RWPE1 (cell line): ENCODE data around the gene CRACR2B.

Experiments used
- CTCF ChIA-PET: fragments of 350-600 bp; sonication (Branson Sonifier 250); formaldehyde crosslinking; extraction: SDS; loops from one replicate; lab custom pipeline; 2021; lab: Yijun Ruan, JAX
- POLR2A ChIA-PET: fragments of 400-600 bp; formaldehyde crosslinking; extraction: SDS; loops from one replicate; lab custom pipeline; 2020; ENCODE audit warnings: antibody characterized with exemption; ENCODE audit not compliant: low non-redundant PET; lab: Yijun Ruan, JAX
- DNase-seq: peaks from one replicate; pipeline ENCODE4 v3.0.0; 2012; ENCODE audit warnings: low spot score
- H3K27ac ChIP-seq: fragments of 450-650 bp; 2 replicates; pipeline ENCODE4 v1.5.1; 2017
- TF ChIP-seq, protein P1 (sequence below): fragments of 450-650 bp; conservative IDR thresholded peaks from 2 replicates; pipeline ENCODE4 v1.5.1; 2017; ENCODE audit warnings: low read depth, mild to moderate bottlenecking

CRACR2B gene

DNA sequence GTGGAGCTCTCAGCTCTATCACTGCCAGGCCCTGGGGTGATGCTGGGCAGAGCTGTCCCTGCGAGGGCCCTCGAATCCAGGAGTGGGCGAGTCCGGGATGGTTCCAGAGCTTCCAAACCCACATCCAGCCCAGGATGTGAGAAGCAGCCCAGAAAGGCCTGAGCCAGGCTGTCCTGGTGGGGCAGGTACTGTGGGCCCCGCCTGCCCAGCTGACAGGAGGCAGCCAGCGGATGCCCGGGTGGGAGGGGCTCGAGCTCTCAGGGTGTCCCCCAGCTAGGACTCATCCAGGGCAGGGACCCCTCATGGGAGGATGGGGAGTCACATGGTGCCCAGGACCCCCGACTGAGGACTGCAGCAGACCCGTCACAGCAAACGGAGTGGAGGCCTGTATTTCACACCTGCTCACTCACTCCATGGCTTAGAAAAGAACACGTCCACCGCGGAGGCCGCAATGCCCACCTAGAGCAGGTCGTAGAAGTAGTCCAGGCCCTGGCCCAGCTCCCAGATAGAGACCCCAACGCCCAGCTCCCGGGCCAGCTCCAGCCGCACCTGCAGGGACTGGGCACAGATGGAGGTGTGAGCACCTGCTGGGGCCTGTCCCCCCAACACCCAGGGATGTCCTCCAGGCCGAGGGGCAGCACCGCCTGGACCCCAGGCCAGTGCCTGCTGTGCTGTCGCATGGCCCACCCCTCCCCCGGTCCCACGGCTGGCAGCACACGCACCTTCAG lies 41.8 kb downstream of the CRACR2B start:
- POLR2A ChIA-PET: interaction anchor here (1.0 kb wide), 1 partner anchor 26 kb away, joined by 3 read pairs; no protein-coding TSS in a partner anchor
- peak overlapping the region; percentile 74 for H3K27ac ChIP-seq
- no peak for DNase-seq
- TF ChIP-seq, protein P1, sequence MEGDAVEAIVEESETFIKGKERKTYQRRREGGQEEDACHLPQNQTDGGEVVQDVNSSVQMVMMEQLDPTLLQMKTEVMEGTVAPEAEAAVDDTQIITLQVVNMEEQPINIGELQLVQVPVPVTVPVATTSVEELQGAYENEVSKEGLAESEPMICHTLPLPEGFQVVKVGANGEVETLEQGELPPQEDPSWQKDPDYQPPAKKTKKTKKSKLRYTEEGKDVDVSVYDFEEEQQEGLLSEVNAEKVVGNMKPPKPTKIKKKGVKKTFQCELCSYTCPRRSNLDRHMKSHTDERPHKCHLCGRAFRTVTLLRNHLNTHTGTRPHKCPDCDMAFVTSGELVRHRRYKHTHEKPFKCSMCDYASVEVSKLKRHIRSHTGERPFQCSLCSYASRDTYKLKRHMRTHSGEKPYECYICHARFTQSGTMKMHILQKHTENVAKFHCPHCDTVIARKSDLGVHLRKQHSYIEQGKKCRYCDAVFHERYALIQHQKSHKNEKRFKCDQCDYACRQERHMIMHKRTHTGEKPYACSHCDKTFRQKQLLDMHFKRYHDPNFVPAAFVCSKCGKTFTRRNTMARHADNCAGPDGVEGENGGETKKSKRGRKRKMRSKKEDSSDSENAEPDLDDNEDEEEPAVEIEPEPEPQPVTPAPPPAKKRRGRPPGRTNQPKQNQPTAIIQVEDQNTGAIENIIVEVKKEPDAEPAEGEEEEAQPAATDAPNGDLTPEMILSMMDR: no peak
- CTCF ChIA-PET: interaction anchor here (0.9 kb wide), 2 partner anchors 21 to 26 kb away, joined by 3 to 5 read pairs; no protein-coding TSS in a partner anchor

DNA sequence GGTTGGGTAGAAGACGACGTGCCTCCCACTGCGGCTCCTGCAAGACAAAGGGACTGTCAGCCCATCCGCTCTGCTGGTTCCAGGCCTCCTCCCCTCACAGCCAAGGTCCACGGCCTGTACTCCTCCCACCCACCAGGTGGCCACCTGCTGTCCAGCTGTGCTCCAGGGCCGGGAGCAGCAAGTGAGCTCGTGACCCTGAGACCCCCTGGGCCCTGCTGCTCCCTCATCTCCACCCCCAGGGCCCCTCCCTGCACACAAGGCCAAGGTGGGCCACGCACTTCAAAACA lies 42.4 kb downstream of the CRACR2B start:
- peak overlapping the region; percentile 74; the same call in 1 of the 2 replicates for H3K27ac ChIP-seq
- TF ChIP-seq, protein P1: no peak
- DNase-seq: no peak
- ChIA-PET CTCF (interaction anchor here (0.9 kb wide), 1 partner anchor 22 kb away, joined by 5 read pairs; no protein-coding TSS in a partner anchor), POLR2A (no interaction called here)

DNA sequence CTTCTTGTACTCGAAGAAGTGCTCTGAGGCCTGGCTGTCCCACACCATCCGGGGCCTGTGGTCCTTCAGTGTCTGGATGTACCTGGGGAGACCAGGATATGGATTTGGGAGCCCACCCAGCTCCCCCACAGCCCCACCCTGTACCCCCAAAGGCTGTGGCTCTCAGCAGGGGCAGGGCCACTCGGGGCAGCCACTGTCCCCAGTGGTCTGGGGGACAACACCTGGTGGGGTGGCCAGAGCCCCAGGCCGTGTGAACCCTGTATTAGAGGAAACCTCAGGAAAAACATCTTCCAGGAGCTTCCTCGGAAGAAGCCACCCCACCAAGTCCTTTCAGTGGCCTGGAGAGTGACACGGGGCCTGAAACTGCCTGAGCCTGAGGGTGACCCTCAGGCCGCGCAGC lies 42.7 kb downstream of the CRACR2B start:
- POLR2A ChIA-PET: no interaction called here
- TF ChIP-seq, protein P1: no peak
- CTCF ChIA-PET: interaction anchor here (0.5 kb wide), 1 partner anchor 175 kb away, joined by 3 read pairs; no protein-coding TSS in a partner anchor
- no peak for DNase-seq
- peak overlapping the region; percentile 74; the same call in 1 of the 2 replicates for H3K27ac ChIP-seq

DNA sequence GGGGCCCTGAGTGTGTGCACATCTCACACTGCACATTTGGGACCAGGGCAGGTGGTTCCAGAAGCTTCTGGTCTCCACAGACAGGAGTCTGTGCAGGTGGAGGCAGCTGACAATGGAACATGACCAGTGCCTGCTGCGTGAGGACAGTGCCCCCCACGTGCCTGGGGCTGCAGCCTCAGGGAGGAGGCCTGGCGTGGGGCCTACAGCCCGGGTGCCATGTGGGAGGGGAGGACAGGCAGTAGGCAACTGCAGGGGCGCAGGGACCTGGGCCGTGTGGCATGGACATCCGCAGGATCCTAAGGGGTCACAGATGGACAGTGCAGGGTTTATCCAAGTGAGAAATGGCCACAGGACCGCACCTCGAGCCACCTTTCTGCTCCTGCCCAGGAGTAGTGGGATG lies 43.8 kb downstream of the CRACR2B start:
- ChIA-PET POLR2A (no interaction called here), CTCF (interaction anchor here (0.6 kb wide), 1 partner anchor 16 kb away, joined by 3 read pairs; no protein-coding TSS in a partner anchor)
- TF ChIP-seq, protein P1: no peak
- DNase-seq: no peak
- H3K27ac ChIP-seq: peak overlapping the region; percentile 7; the same call in 1 of the 2 replicates

DNA sequence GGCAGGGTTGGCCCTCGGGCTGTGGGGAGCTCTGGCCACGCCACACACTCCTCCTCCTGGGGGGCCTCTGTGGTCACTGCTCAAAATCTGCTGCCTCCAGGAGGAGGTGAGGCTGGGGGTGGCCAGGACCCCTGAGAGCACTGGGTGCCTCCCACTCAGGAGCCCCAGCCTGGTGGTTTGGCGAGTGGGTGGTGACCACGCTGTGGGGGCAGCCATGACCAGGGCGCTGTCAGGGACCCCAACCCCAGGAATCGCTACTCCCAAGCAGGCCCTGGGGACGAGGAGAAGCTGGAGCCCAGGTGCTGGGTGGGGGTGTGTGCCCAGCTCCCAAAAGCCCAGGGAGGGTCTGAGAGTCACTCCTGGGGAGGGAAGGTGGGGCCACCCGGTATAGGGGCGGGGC lies 45.1 kb downstream of the CRACR2B start:
- no peak for DNase-seq
- H3K27ac ChIP-seq: peak overlapping the region; percentile 7
- POLR2A ChIA-PET: no interaction called here
- TF ChIP-seq, protein P1: no peak
- CTCF ChIA-PET: interaction anchor here (0.8 kb wide), 1 partner anchor 178 kb away, joined by 3 read pairs; no protein-coding TSS in a partner anchor

DNA sequence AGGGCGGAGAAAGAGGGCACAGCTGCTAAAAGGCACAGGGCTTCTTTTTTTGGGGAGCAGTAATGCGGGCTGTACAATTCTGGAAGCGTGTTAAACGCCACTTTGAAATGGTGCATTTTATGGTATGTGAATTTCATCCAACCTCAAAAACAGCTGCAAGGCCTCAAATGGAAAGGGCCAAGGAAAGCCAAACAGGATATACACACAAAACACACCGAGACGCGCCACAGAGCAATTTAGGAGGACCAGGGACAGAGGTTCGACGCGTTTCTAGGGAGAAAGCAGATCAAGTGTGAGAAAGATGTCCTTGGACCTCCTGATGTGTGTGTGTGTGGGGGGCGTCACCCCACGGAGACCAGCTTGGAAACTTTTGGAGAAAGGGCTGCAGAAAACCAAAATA lies 46.0 kb downstream of the CRACR2B start:
- POLR2A ChIA-PET: no interaction called here

More for the DNA sequence above, 46.0 kb downstream of the CRACR2B start:
- no peak overlapping the region; the same call in 1 of the 2 replicates for H3K27ac ChIP-seq
- DNase-seq: no peak
- CTCF ChIA-PET: no interaction called here
- TF ChIP-seq, protein P1: no peak
